K562 (cell line): Measurements from ENCODE around the gene SEMA6B. TPM values are rescaled to one million over a fixed set of nuclear protein-coding genes. Genes with fewer than 3 reads are reported as not detected.

Experiments used
- BCOR ChIP-seq: fragments of 450-650 bp; IDR thresholded peaks from 2 replicates; pipeline ENCODE4 v1.6.1; 2016
- C11orf30 ChIP-seq: fragments of 450-650 bp; IDR thresholded peaks from 2 replicates; pipeline ENCODE4 v1.6.1; 2016; ENCODE audit warnings: low read depth, mild to moderate bottlenecking
- CCAR2 ChIP-seq: fragments of 200-400 bp; formaldehyde crosslinking; IDR thresholded peaks from 2 replicates; pipeline ENCODE4 v1.6.1; 2017; ENCODE audit warnings: mild to moderate bottlenecking, low read depth, low read length
- CXXC5 ChIP-seq: fragments of 250-450 bp; sonication (Bioruptor Pico); IDR thresholded peaks from 2 replicates; pipeline ENCODE4 v1.8.0; 2022; ENCODE audit warnings: inconsistent platforms, mild to moderate bottlenecking, moderate library complexity
- E2F6 ChIP-seq, 2 experiments: IDR thresholded peaks; 2 replicates each; pipeline ENCODE4 v1.6.1; 2011; ENCODE audit warnings: borderline replicate concordance in 1 of 2, control low read depth in 1 of 2, low read depth in 1 of 2, low read length in 1 of 2, mild to moderate bottlenecking in 1 of 2, mixed read lengths in 1 of 2, moderate library complexity in 1 of 2; ENCODE audit not compliant: insufficient read depth in 1 of 2, insufficient read length in 1 of 2, poor library complexity in 1 of 2, severe bottlenecking in 1 of 2; ENCODE audit errors: extremely low read depth in 1 of 2
- EP300 ChIP-seq: IDR thresholded peaks from 2 replicates; pipeline ENCODE4 v1.6.1; 2012; ENCODE audit warnings: low read length, improper control_type of control experiment
- FIP1L1 ChIP-seq: fragments of 200-400 bp; formaldehyde crosslinking; IDR thresholded peaks from 2 replicates; pipeline ENCODE4 v1.6.1; 2018; ENCODE audit warnings: mild to moderate bottlenecking, low read depth, low read length; ENCODE audit not compliant: poor library complexity, severe bottlenecking
- FOXP4 ChIP-seq: sonication (generic); formaldehyde crosslinking; IDR thresholded peaks from 2 replicates; pipeline ENCODE4 v1.8.0; 2022; ENCODE audit warnings: mild to moderate bottlenecking, missing genetic modification reagents, borderline replicate concordance
- GATA2 ChIP-seq: sonication (generic); formaldehyde crosslinking; IDR thresholded peaks from 2 replicates; pipeline ENCODE4 v1.4.0; 2020; ENCODE audit warnings: mild to moderate bottlenecking, missing genetic modification reagents
- HMGN3 ChIP-seq: IDR thresholded peaks from 2 replicates; pipeline ENCODE4 v1.6.1; 2011; ENCODE audit warnings: borderline replicate concordance, low read depth, mild to moderate bottlenecking, mixed read lengths, low read length; ENCODE audit not compliant: insufficient read length; ENCODE audit errors: extremely low read depth
- ID3 ChIP-seq, 2 experiments: fragments of 250-450 bp in 1 of 2; fragments of 450-650 bp in 1 of 2; sonication (Bioruptor Pico) in 1 of 2; IDR thresholded peaks; 2 replicates each; pipeline versions ENCODE4 v1.6.1 to v1.8.0; 2016 to 2021; ENCODE audit warnings: mild to moderate bottlenecking in 2 of 2, moderate library complexity in 2 of 2, missing compliant biosample characterization in 1 of 2, missing genetic modification characterization in 1 of 2
- KLF16 ChIP-seq: IDR thresholded peaks from 2 replicates; pipeline ENCODE4 v1.6.1; 2016; ENCODE audit warnings: antibody characterized with exemption
- OTX1 ChIP-seq: fragments of 450-650 bp; formaldehyde crosslinking; IDR thresholded peaks from 2 replicates; pipeline ENCODE4 v1.4.0; 2022; ENCODE audit warnings: mild to moderate bottlenecking
- POLR3A ChIP-seq: IDR thresholded peaks from 2 replicates; pipeline ENCODE4 v1.6.1; 2011; ENCODE audit warnings: borderline replicate concordance, mild to moderate bottlenecking, moderate library complexity; ENCODE audit not compliant: insufficient read length, insufficient read depth; ENCODE audit errors: extremely low read depth
- RBM25 ChIP-seq: fragments of 200-400 bp; formaldehyde crosslinking; IDR thresholded peaks from 2 replicates; pipeline ENCODE4 v1.6.1; 2018; ENCODE audit warnings: low read length, low read depth, moderate library complexity; ENCODE audit not compliant: severe bottlenecking
- SP1 ChIP-seq: sonication (generic); formaldehyde crosslinking; IDR thresholded peaks from 2 replicates; pipeline ENCODE4 v1.8.1; 2022; ENCODE audit warnings: mild to moderate bottlenecking, missing genetic modification reagents
- ZBTB12 ChIP-seq: fragments of 250-450 bp; sonication (Bioruptor Pico); IDR thresholded peaks from 2 replicates; pipeline ENCODE4 v1.4.0; 2020
- ZNF224 ChIP-seq: sonication (generic); formaldehyde crosslinking; IDR thresholded peaks from 2 replicates; pipeline ENCODE4 v1.8.0; 2022; ENCODE audit warnings: mild to moderate bottlenecking, missing genetic modification reagents
- ZNF253 ChIP-seq: fragments of 250-450 bp; sonication (Bioruptor Pico); conservative IDR thresholded peaks from 2 replicates; pipeline ENCODE4 v1.6.1; 2021; ENCODE audit warnings: mild to moderate bottlenecking
- ZNF324 ChIP-seq: fragments of 250-450 bp; sonication (Bioruptor Pico); IDR thresholded peaks from 2 replicates; pipeline ENCODE4 v1.4.0; 2020; ENCODE audit warnings: mild to moderate bottlenecking
- polyA plus RNA-seq, 8 experiments: library from polyadenylated mRNA; depleted of rRNA in 4 of 8; stranded (reverse) in 5 of 8; unstranded in 3 of 8; fragments of >200 nt; fragmentation: Nextera tagmentation in 2 of 8; fragmentation: Illumina TruSeq in 1 of 8; extraction: Ambion mirVana in 2 of 8; extraction: Trizol in 1 of 8; gene quantifications; 2 replicates each; pipeline versions ENCODE4 v1.2.1 to v1.2.3, GENCODE V29; 2011 to 2014; ENCODE audit warnings: inconsistent platforms in 1 of 8, missing spikeins in 1 of 8
- total RNA-seq, 7 experiments: library from RNA; depleted of rRNA in 6 of 7; stranded (reverse); fragments of >200 nt in 6 of 7; fragmentation: Illumina TruSeq in 2 of 7; extraction: Trizol in 2 of 7; gene quantifications; 2 replicates each; pipeline versions ENCODE4 v1.2.1 to v1.2.3, GENCODE V29; 2011 to 2021; ENCODE audit warnings: low replicate concordance in 1 of 7

The SEMA6B gene
- total and polyA plus RNA-seq, 9 of the 15 experiments (the other 6 are each of a cell fraction or from before 2014, with no cell fraction given) = 0.65 to 4.6 (median 2.5) TPM; not detected in 2

GRCh38 chr19:4534836-4535658, 24.4 kb downstream of the SEMA6B start, which contains the start of gene PLIN5 (continued):
- no peak for TF ChIP-seq ZBTB12 (CRISPR knock-in tag)
- peak in 1 of 2 experiments; percentile 58 for TF ChIP-seq E2F6 (IDR thresholded peaks at IDR 0.05; ENCODE audit: borderline replicate concordance in 1 of 2, extremely low read depth in 1 of 2, insufficient read depth in 1 of 2, insufficient read length in 1 of 2, low read depth in 1 of 2, low read length in 1 of 2, poor library complexity in 1 of 2, severe bottlenecking in 1 of 2)
- peak; percentile 40 for TF ChIP-seq FIP1L1
- TF ChIP-seq C11orf30 = no peak
- TF ChIP-seq CXXC5 = peak; percentile 40; the same call in 1 of the 2 replicates
- TF ChIP-seq GATA2 = peak; percentile 90
- no peak for TF ChIP-seq OTX1 (CRISPR knock-in tag)
- TF ChIP-seq POLR3A = no peak
- no peak for TF ChIP-seq CCAR2
- TF ChIP-seq BCOR = 0 out of 2 replicates have a peak, but pooled peaks have one; percentile 49
- TF ChIP-seq KLF16 = 0 out of 2 replicates have a peak, but pooled peaks have one; percentile 7
- no peak for TF ChIP-seq EP300
- TF ChIP-seq SP1 = peak; percentile 64
- TF ChIP-seq RBM25 = peak; percentile 24
- peak; percentile 38 for TF ChIP-seq HMGN3
- TF ChIP-seq FOXP4 (CRISPR knock-in tag) = no peak
- TF ChIP-seq ZNF224 = no peak
- TF ChIP-seq ID3 (CRISPR knock-in tag; IDR thresholded peaks at IDR 0.05) = no peak
- no peak for TF ChIP-seq ID3 (tag; IDR thresholded peaks at IDR 0.05)
- no peak for TF ChIP-seq ZNF324 (CRISPR knock-in tag)
- TF ChIP-seq ZNF253 (CRISPR knock-in tag) = no peak
